NOMO-1 (cell line): ENCODE results near the gene HDAC9.

ENCODE experiments used
- DNase-seq, 2 experiments: peaks; one replicate each; lab custom pipeline; 2025; ENCODE audit not compliant: unreplicated experiment in 2 of 2; lab: John Stamatoyannopoulos, UW

Gene HDAC9

DNA sequence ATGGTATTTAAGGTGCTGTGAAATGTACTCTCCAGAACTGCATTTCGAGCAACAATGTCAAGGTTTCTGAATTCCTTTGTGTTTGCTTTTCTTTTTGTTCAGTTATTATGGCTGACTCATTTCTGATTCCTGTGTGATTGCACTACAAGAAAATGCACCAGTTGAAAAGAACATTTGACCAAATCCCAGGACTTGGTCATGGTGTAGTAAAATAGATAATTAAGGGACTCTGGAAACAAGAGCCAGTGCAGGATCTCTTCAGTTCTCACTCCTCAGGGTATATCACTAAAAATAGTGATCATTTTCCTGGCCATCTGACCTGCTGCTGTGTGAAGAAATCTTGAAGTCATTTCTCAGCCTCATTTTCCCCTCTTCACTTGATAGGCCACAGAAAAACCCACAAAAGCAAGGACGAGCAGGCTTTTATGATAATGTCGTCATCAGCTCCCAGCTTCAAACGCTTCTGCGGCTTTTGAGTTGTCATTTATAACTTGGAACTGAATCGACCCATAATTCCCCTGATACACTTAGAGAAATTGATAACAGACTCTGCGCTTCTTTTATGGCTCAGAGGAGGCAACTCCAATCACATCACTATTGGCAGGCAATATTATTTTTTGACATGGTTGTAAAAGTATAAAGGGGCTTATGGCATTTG, 274.7 kb downstream of the HDAC9 start:
- no peak for DNase-seq

DNA sequence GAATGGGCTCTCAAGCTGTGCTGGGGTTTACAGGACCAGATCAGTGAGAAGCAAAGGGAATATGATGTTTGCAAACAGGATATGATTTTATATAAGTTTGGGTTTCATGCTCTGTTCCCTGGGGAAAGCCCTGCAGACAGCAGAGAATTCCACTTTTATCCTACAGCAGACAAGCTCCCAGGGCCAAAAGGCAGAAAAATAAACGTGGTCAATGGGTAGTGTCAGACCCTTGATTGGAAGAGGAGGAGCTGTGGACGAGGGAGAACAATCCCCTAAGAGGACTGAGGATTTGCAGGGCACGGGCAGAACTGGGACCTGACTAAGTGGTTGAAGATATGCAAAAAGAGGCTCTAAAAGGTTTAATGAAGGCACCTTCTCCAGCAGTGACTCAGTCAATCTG, 275.3 kb downstream of the HDAC9 start:
- DNase-seq: no peak

DNA sequence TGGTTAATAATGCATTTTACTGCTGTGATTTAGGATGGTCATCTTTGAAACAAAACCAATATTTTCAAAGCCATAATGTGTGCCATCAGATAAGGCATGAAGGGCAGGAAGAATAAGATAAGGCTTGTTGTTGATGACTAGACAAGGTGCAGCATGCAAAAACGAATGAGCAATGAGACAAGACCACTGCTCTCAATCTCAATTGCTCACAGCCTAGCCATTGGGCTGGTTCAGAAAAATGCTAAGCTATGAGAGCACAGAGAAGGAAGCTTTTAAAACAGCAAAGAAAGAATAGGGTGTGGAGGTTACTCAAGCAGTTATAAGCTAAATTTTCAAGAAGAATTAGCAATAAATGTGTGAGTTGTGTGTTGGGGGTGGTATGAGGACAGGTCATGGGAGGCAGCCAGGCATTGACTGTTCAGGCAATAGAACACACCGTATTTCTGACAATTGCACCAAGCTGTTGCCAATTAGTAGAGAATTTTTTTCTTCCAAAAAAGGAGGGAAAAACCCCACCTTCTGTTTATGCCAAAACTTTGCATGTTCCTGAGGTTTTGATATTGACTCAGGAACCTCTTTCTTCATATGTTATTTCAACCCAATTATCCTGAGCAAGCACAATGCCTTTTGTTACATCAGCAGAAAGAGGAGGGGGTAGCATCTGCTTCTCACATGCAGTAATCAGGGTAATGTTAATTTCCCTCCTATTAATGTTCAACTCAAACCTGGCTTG, 276.5 kb downstream of the HDAC9 start:
- no peak for DNase-seq

DNA sequence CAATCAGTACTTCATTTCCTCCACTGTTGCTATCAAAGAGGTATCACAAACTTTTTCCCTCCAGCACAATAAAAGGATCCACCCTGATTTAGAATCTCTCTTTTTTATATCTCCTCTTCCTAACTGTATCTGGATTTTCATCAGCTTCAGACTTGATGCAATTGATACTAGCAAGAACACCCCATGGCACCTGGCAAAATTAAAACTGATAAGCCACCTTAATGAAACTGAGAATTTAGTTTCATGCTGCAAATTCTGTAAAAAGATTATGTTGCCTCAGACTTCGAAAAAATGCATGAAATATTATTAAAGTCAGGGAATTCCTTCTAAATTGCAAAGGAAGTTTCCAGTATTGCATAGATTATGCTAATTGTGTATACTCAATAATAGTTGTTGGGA, 277.0 kb downstream of the HDAC9 start:
- DNase-seq: no peak

DNA sequence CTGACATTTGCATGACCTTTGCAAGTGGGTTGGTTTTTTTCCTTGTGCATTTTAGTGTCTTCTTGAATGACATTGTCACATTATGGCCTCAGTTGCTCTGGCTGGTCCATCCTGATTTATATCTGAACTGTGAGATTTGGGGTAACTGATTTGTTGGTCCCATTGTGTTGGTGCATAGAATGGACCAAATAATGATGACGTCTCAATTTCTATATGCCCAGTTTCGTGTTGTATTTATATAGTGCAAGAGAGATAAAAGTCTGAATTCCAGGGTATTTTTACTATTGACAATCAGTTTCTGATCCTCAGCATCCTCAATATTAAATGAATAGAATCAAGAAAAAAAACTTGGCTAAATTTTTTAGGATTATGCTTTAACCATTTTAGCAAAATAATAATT, 281.8 kb downstream of the HDAC9 start:
- no peak for DNase-seq

DNA sequence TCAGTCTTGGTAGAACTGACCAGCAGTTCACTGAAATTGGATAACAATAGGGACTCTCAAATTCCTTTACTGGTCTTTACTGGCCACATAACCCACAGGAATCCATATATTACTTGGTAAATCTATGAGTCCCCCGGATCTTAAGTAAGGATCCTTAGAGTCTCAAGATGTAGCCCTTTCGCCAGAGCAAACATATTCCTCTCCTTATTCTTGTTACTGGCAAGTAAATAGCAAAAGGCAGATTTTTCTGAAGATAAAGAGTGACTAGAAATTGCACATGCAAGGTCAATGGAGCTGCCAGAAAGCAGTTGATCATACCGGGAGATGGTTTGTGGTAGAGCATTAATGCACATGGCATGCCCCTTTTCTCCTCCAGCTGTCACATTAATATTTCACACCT, 283.0 kb downstream of the HDAC9 start:
- DNase-seq: no peak

DNA sequence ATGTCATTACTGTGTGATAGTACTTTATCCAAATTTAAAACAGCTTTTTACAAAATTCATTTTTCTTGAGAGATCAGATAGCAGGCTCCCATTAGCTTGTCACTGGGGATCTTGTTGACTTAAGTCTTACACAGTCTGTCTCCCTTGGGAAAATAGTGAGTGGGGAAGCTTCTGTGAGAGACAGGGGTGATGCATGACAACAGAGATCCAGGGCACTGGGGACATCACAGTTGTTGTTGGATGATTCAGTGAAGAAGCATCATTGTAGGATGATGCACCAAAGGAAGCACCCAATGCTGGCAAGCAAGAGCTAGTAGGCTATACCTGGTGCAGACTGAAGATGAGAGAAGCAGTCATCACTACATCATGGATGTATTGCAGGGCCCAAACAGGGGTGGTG, 284.7 kb downstream of the HDAC9 start:
- no peak for DNase-seq

DNA sequence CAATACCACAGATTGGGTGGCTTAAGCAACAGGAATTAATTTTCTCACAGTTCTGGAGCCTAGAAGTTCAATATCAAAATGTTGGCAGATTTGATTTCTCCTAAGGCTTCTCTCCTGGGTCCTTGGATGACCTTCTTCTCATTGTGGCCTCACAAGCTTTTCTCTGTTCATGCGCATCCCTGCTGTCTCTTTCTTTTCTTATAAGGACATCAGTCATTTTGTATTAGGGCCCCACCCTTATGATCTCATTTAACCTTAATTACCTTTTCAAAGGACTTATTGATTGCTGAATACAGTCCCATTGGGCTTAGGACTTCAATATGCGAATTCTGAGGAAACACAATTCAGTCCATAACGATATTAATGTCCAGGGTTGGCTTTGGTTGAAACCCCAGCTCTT, 285.4 kb downstream of the HDAC9 start:
- DNase-seq: no peak

DNA sequence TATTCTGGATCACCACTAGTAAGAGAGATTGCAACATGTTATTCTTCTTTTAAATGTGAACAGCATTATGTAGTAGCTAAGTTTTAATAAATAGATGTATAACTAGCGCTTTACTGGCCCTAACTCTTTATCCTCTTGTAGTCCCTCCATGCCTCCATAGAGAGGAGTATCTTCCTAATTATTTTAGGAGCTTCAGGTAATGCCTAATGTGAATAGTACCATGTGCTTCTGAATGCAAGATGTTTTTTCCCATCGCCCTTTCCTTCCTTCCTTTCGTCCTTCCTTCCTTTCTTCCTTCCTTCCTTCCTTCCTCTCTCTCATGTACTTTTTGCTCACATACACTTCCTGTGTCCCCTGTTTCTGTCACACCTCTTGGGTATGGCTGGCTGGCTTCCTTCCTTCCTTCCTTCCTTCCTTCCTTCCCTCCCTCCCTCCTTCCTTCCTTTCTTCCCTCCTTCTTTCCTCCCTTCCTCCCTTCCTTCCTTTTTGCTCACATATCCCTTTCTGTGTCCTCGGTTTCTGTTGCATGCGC, 290.7 kb downstream of the HDAC9 start:
- DNase-seq: no peak

DNA sequence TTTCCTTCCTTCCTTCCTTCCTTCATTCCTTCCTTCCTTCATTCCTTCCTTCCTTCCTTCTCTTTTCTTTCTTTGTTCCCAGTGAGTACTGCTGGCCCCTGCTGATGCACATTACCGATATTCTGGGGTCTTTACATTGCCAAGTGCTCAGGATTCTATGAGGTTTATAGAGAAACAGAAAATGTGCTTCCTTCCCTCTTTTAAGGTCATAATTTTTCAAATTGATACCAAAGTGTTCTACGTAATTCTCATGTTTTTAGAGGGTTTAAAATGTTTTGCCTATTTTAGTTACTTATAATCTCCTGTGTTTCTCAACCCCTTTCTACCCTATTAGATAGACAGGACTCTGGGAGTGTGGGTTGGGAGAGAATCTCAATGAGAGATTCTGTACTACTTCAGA, 291.2 kb downstream of the HDAC9 start:
- DNase-seq: no peak

DNA sequence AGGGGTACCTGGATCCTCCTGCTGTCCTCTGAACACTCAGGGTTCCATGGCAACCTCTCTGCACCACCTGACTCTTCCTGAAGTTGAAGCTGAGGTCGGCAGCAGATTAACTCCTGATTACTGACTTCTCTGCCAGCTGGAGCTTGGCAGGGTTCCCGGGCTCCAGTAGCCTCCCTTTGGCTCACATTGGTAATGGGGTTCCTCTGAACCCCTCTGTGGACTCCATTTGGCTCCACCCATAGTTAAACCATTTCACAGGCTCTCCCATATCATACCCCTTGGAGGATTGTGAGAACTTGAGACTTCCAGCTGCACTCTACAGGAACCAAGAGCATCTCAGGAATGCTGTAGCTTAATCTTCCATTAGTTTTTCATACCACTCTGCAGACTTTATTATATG, 292.5 kb downstream of the HDAC9 start:
- DNase-seq: no peak

DNA sequence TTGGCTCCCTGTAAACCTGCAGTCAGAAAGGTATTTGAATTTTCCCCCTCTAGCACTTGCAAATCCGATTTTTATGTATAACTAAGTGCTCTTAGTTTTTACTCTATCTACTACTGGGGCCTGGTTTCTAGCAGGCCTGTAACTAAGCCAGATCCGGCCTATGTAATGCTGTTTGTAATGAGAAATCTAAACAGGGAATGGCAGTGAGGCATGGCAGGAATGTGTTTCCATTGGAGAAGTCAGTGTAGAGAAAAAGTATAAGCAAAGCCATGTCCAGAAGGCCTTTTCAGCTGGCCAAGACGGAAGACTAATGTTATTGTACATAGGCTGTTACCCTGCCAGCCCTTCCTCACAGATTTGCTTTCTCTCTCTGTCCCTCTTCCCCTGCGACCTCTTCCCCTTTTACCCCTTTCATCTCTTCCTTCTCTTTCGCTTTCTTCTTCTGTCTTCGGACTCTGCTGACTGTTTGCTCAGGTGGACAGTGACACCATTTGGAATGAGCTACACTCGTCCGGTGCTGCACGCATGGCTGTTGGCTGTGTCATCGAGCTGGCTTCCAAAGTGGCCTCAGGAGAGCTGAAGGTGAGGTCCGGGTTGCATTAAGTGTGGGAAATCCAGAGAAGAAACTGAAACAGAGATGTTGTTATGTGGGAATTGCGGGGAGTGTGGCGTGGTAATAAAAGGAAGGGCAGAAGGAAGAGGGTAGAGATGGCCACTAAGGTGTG, 297.5 kb downstream of the HDAC9 start:
- no peak for DNase-seq

DNA sequence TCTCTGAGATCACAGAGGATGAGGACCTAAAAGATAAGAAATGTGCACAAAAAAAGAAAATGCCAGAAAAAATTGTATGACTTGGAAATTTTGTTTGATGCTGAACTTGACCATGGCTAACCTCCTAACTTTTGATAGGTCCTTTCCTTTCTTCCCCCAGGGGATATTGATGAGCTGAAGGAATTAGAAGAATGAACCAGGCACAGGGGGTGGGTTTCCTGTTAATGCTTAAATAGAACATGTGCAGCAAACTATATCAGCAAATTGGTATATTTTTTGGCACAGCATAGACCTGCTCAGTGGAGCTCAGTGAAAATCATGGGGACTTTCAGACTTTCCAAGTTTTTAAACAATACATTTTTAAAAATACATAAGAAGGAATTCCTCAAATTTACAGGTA, 300.7 kb downstream of the HDAC9 start:
- DNase-seq: no peak

DNA sequence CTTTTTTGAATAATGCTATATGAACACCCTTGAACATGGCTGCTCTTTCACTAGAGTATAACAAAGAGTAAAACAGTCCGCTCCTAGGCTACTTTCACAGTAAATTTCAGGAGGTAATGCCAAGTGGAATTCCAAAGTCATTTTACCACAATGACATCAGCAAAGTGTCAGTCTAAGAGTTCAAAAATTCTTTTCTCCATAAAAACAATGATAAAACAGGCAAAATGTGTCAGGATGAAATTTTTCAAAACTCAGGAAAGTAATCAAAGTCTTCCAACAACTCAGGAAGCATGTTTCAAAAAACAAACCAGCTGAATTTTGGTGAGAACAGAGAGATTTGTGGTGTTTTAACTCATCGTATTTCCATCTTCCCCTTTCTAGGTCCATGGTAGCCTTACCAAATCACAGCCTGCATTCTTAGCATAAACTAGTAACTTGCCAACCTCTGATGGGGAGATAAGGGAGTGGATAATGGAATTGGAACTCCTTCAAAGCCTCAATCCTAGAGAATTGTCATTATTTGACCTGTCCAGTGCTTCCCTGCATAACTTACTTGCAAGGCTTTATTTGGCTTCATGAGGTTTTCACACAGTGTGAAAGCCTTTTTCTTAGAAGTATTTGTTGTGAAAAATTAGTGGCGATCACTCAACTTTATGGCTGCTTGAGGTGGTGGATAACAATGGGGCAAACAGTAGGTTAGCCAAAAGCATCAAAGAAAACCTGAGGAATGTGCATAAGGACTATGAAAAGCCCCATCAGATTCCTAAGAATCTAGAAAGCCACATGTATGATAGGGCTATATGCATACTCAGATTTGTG, 302.7 kb downstream of the HDAC9 start:
- no peak for DNase-seq

DNA sequence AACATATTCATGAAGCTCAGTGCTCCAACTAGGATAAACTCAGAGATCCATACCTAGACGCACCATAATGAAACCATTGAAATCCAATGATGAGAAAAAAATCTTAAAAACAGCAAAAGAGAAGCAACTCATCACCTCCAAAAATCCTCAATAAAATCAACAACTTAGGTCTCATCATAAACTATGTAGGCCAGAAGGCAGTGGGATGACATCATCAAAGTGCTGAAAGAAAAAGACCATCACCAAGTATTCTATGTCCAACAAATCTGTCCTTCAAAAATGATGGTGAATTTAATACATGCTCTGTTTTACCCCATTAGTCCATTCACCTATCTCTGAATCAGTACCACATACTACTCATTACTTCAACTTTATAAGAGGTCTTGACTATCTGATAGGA, 304.4 kb downstream of the HDAC9 start:
- DNase-seq: no peak

DNA sequence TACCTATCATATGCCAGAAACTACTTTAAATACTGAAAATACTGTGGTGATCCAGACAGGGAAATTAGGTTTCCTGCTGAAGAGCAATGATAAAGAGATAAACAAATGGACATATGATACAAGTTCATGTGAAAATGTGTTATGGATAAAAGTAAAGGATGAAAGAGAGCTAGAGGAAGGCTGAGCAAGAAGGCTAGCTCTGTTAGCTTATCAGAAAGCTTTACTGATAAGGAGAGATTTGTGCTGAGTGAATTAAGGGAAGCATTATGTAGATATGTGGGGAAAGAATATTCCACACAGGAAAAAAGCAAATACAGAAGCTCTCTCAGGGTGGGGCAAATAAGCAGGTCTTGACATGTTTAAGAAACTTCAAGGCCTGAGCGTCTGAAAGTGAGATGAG, 308.4 kb downstream of the HDAC9 start:
- DNase-seq: no peak

DNA sequence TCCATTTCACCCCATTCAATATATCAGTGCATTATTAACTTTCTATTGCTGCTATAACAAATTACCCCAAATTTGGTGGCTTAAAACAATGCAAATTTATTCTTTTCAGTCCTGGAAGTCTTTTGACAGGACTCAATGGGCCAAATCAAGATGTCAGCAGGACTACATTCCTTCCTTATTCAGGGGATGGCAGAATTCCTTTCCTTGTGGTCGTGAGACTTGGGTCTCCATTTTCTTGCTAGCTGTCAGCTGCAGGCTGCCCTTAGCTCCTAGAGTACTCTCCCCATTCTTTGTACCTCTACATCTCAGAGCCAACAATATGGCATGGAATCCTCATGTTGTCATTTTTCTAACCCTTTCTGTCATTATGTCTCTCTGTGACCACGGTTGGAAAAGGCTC, 310.6 kb downstream of the HDAC9 start:
- DNase-seq: no peak

DNA sequence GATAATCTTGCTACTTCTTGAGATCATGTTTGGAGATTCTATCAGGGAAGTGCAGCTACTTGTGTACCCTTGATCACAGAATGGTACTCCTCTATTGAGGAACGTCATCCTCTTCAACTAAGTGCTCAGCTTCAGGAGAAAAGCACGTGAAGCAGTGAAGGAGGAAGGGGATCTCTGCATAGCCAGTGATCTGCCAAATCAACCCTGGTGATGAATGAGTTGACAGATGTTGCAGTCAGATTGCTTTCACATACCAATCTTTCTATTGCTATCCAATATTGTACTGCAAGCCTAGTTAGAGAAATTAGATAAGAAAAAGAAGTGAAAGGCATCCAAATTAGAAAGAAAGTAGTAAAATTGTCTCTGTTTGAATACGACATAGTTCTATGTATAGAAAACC, 312.5 kb downstream of the HDAC9 start:
- no peak for DNase-seq

DNA sequence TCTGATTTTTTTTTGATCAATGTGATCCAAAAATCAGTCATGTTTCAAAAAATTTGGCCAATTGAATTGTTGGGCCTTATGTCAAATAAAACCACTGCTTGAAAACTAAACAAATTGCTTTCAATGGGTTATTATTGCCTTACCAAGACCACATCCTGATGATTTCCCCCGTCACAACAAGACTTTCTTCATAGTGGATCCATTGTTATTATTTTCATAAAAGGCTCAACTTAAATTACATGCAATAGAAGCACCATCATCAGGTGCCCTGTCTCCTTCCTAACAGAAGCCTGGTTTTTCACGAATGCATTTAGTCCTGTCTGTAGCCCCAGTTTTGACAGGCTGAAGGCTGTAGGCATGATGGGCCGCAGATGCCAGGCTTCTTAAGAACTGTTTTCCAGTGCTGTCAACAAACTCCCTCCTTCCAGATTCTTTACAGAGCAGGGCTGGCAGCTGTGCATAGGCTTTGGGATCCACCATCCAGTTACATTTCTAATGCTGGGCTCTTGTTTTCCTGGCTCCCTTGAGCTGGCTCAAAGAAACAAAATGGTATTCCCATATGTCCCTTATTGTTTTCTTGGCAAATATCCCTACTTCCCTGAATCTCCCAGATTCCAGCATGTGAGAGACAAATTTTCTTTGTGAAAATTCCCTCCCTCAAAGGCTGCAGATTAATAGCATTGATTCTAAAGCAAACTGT, 319.9 kb downstream of the HDAC9 start:
- DNase-seq: no peak

DNA sequence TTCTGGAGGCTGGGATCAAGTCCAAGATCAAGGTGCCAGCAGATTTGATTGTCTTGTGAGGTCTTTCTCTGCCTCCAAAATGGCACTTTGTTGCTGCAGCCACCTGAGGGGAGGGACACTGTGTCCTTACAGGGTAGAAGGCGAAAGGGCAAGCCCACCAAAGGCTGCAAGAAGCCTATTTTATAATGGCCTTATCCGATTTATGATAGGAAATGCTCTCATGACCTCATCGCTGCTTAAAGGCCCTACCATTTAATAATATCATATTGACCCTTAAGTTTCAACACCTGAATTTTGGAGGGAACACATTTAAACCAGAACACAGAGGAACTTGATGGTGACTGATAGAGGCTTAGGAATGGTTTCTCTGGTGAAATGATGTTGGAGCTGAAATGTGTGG, 325.4 kb downstream of the HDAC9 start:
- no peak for DNase-seq
